K562 (cell line): ENCODE measurements around the gene CNOT2. TPM values are rescaled to one million over a fixed set of nuclear protein-coding genes. Genes with fewer than 3 reads are reported as not detected.

Source experiments
- ATAC-seq: fragments of 200-7000 bp; cut with Tn5 transposase; 3 replicates; pipeline ENCODE4 v1.9.1; 2020; ENCODE audit warnings: moderate library complexity
- BruUV-seq: library from RNA; stranded (reverse); fragments of 400-500 nt; replicated peaks from 2 replicates; lab custom pipeline; 2021; lab: Mats Ljungman, UMichigan
- CTCF ChIA-PET: fragments of 300-600 bp; formaldehyde crosslinking; extraction: SDS; loops from one replicate; lab custom pipeline; 2021; ENCODE audit warnings: low intra/inter-chr PET ratio; lab: Yijun Ruan, JAX
- POLR2A ChIA-PET: fragments of 300-600, 350-650 bp; sonication (Branson Sonifier 250); formaldehyde crosslinking; extraction: SDS; loops from one replicate; lab custom pipeline; 2021; ENCODE audit warnings: antibody characterized with exemption, inconsistent platforms; lab: Yijun Ruan, JAX
- DNase-seq, 4 experiments: peaks; one replicate each; pipeline versions ENCODE4 v3.0.0 to v3.0.0-alpha.2; 2011 to 2018; ENCODE audit warnings: low spot score in 3 of 4, mixed read lengths in 3 of 4; ENCODE audit errors: extremely low read depth in 1 of 4
- FAIRE-seq: peaks from 2 replicates; lab custom pipeline; 2011; peaks lifted over from hg19 to GRCh38; lab: Jason Lieb, UNC
- H2AFZ ChIP-seq: 2 replicates; pipeline ENCODE4 v1.6.0; 2011; ENCODE audit warnings: low read depth, low read length, control low read depth, inconsistent platforms
- H3K27ac ChIP-seq: fragments of 200-600 bp; 3 replicates; pipeline ENCODE4 v1.8.0; 2011; ENCODE audit warnings: low read depth, mild to moderate bottlenecking, control low read depth, inconsistent platforms, low read length, moderate library complexity, mixed read lengths; ENCODE audit errors: extremely low read depth
- H3K27me3 ChIP-seq, 2 experiments: fragments of 300-600 bp in 1 of 2; 2 replicates in 1 of 2; 3 replicates in 1 of 2; pipeline versions ENCODE4 v1.6.0 to v1.8.0; 2011; ENCODE audit warnings: inconsistent platforms in 2 of 2, low read length in 2 of 2, mild to moderate bottlenecking in 1 of 2, mixed read lengths in 1 of 2, moderate library complexity in 1 of 2; ENCODE audit not compliant: control insufficient read depth in 2 of 2, insufficient read depth in 2 of 2
- H3K36me3 ChIP-seq: fragments of 300-600 bp; 3 replicates; pipeline ENCODE4 v1.8.0; 2011; ENCODE audit warnings: mild to moderate bottlenecking, low read length, inconsistent platforms; ENCODE audit not compliant: control insufficient read depth, insufficient read depth
- H3K4me1 ChIP-seq, 2 experiments: fragments of 200-600 bp in 1 of 2; replicated peaks in 1 of 2; 2 replicates in 1 of 2; 3 replicates in 1 of 2; pipeline versions ENCODE4 v1.5.1 to v1.8.0; 2011; ENCODE audit warnings: inconsistent platforms in 2 of 2, low read length in 2 of 2, mild to moderate bottlenecking in 1 of 2, mixed read lengths in 1 of 2, moderate library complexity in 1 of 2; ENCODE audit not compliant: control insufficient read depth in 2 of 2, insufficient read depth in 2 of 2
- H3K4me2 ChIP-seq: 2 replicates; pipeline ENCODE4 v1.6.1; 2011; ENCODE audit warnings: low read length, control low read depth, inconsistent platforms, mixed read lengths; ENCODE audit not compliant: insufficient read depth
- H3K4me3 ChIP-seq: fragments of 200-600 bp; sonication (generic), shearing (Covaris generic); 2 replicates; pipeline ENCODE4 v1.5.1; 2016; ENCODE audit warnings: control low read depth, inconsistent platforms
- H3K79me2 ChIP-seq: fragments of 200-600 bp; 3 replicates; pipeline ENCODE4 v1.8.0; 2011; ENCODE audit warnings: low read length, inconsistent platforms; ENCODE audit not compliant: control insufficient read depth, insufficient read depth
- H3K9ac ChIP-seq, 2 experiments: 2 replicates each; pipeline versions ENCODE4 v1.6.0 to v1.6.1; 2011; ENCODE audit warnings: low read depth in 2 of 2, low read length in 2 of 2, control low read depth in 1 of 2, inconsistent platforms in 1 of 2, mild to moderate bottlenecking in 1 of 2, mixed read lengths in 1 of 2; ENCODE audit not compliant: insufficient read depth in 1 of 2
- H3K9me1 ChIP-seq: one replicate; pipeline ENCODE4 v1.6.0; 2011; ENCODE audit warnings: inconsistent platforms, mild to moderate bottlenecking, low read length, moderate library complexity; ENCODE audit not compliant: control insufficient read depth, insufficient read depth
- H3K9me3 ChIP-seq: replicated peaks from 2 replicates; pipeline ENCODE4 v1.5.1; 2011; ENCODE audit warnings: low read depth, low read length, inconsistent platforms; ENCODE audit not compliant: control insufficient read depth, insufficient read depth
- H4K20me1 ChIP-seq: replicated peaks from 2 replicates; pipeline ENCODE4 v1.6.1; 2011; ENCODE audit warnings: low read length, inconsistent platforms, mixed read lengths; ENCODE audit not compliant: control insufficient read depth, insufficient read depth
- ATF3 ChIP-seq, 2 experiments: fragments of 450-650 bp in 1 of 2; sonication (generic) in 1 of 2; formaldehyde crosslinking in 1 of 2; IDR thresholded peaks in 1 of 2; conservative IDR thresholded peaks in 1 of 2; 2 replicates each; pipeline versions ENCODE4 v1.6.1 to v1.8.1; 2016 to 2023; ENCODE audit warnings: mild to moderate bottlenecking in 2 of 2, moderate library complexity in 2 of 2, inconsistent platforms in 1 of 2, missing genetic modification reagents in 1 of 2
- NONO ChIP-seq, 2 experiments: fragments of 200-400 bp in 1 of 2; fragments of 450-650 bp in 1 of 2; formaldehyde crosslinking in 1 of 2; IDR thresholded peaks; 2 replicates each; pipeline ENCODE4 v1.6.1; 2017; ENCODE audit warnings: low read depth in 2 of 2, mild to moderate bottlenecking in 2 of 2, moderate library complexity in 2 of 2, low read length in 1 of 2
- RERE ChIP-seq: sonication (generic); formaldehyde crosslinking; IDR thresholded peaks from 2 replicates; pipeline ENCODE4 v1.8.0; 2023; ENCODE audit warnings: missing genetic modification reagents, mild to moderate bottlenecking, borderline replicate concordance
- ZNF384 ChIP-seq: IDR thresholded peaks from 2 replicates; pipeline ENCODE4 v1.6.1; 2012; ENCODE audit warnings: low read depth, low read length, improper control_type of control experiment
- WGBS: fragments of 100-300 bp; shearing (Covaris generic); methylation state at CpG from one replicate; pipeline ENCODE4 v1.1.6; 2016; ENCODE audit warnings: low coverage, mixed read lengths; ENCODE audit not compliant: insufficient coverage; ENCODE audit errors: missing lambda C conversion rate; 5-methylcytosine and 5-hydroxymethylcytosine counted together
- in situ Hi-C: fragments of 300-500 bp; cut with MboI; formaldehyde crosslinking; loops from 4 replicates; pipeline ENCODE4 v1.15.0; 2018; ENCODE audit warnings: inconsistent platforms, mixed read lengths
- intact Hi-C: fragments of 100-400 bp; cut with micrococcal nuclease; formaldehyde crosslinking; loops from 2 replicates; pipeline ENCODE4 v1.14.2; 2022
- polyA plus RNA-seq, 8 experiments: library from polyadenylated mRNA; depleted of rRNA in 4 of 8; stranded (reverse) in 5 of 8; unstranded in 3 of 8; fragments of >200 nt; fragmentation: Nextera tagmentation in 2 of 8; fragmentation: Illumina TruSeq in 1 of 8; extraction: Ambion mirVana in 2 of 8; extraction: Trizol in 1 of 8; gene quantifications; 2 replicates each; pipeline versions ENCODE4 v1.2.1 to v1.2.3, GENCODE V29; 2011 to 2014; ENCODE audit warnings: inconsistent platforms in 1 of 8, missing spikeins in 1 of 8
- total RNA-seq, 7 experiments: library from RNA; depleted of rRNA in 6 of 7; stranded (reverse); fragments of >200 nt in 6 of 7; fragmentation: Illumina TruSeq in 2 of 7; extraction: Trizol in 2 of 7; gene quantifications; 2 replicates each; pipeline versions ENCODE4 v1.2.1 to v1.2.3, GENCODE V29; 2011 to 2021; ENCODE audit warnings: low replicate concordance in 1 of 7

CNOT2 gene
- total and polyA plus RNA-seq, 9 of the 15 experiments (the other 6 are each of a cell fraction or from before 2014, with no cell fraction given), result 43.6 to 119 (median 84.4) TPM

- BruUV-seq, result no TSS peak
- POLR2A ChIA-PET, result no interaction called here
- Histone ChIP-seq H3K4me1 (peaks cover 0 to 29% of the 10 kb centered on the region in 2 experiments; a peak in 3 of 5 replicates), H3K9me1 (no peaks in the 10 kb centered on the region), H3K9ac (no peak overlapping the region), H4K20me1 (peaks cover 10% of the 10 kb centered on the region; the same call in 1 of the 2 replicates), H3K79me2 (peaks cover 98% of the 10 kb centered on the region), H3K4me2 (no peak overlapping the region), H3K9me3 (no peaks in the 10 kb centered on the region), H3K27me3 (no peaks in the 10 kb centered on the region), H3K27ac (no peak overlapping the region), H3K36me3 (peaks cover 22% of the 10 kb centered on the region), H2AFZ (no peak overlapping the region), H3K4me3 (no peak overlapping the region)
- in situ Hi-C loops, result no loop called here
- no peak for TF ChIP-seq ZNF384
- no peak for TF ChIP-seq NONO (IDR thresholded peaks at IDR 0.05; ENCODE audit: low read depth in 2 of 2, low read length in 1 of 2)
- TF ChIP-seq RERE (CRISPR knock-in tag), result no peak
- peak; percentile 55; the same call in 1 of the 2 replicates for TF ChIP-seq ATF3 (IDR thresholded peaks at IDR 0.05)
- no peak for TF ChIP-seq ATF3 (CRISPR knock-in tag; conservative IDR thresholded peaks at IDR 0.05)
- DNase-seq (no peak), ATAC-seq (no peak), FAIRE-seq (peak; percentile 19)
- 34% methylated on average over 2 of the region's 2 CpGs for WGBS
- CTCF ChIA-PET, result no interaction called here
- intact Hi-C loops, result loop anchor here (10.0 kb wide), 1 partner anchor 115 kb away; the partner anchor contains the start of gene KCNMB4
Observed at GRCh38 chr12:70249903-70250302, 6.7 kb downstream of the CNOT2 start.
